OCI-LY7 (cell line): ENCODE results near the gene WDR26. TPM values are rescaled to one million over a fixed set of nuclear protein-coding genes. Genes with fewer than 3 reads are reported as not detected.
A peak's percentile ranks its signal among the peaks of the same experiment; 100 is the strongest.

Source experiments
- BruUV-seq: library from RNA; stranded (reverse); fragments of 400-500 nt; replicated peaks from 2 replicates; lab custom pipeline; 2021; lab: Mats Ljungman, UMichigan
- CTCF ChIA-PET: fragments of 300-600 bp; sonication (Branson Sonifier 250); formaldehyde crosslinking; loops from one replicate; lab custom pipeline; 2022; ENCODE audit warnings: antibody characterized with exemption; ENCODE audit not compliant: unreplicated experiment; lab: Charles Lee
- POLR2A ChIA-PET: fragments of 300-600 bp; sonication (Branson Sonifier 250); formaldehyde crosslinking; loops from one replicate; lab custom pipeline; 2022; ENCODE audit warnings: antibody characterized with exemption; lab: Charles Lee
- DNase-seq: peaks from one replicate; pipeline ENCODE4 v3.0.0-alpha.2; 2015; ENCODE audit warnings: low spot score
- H2AFZ ChIP-seq: fragments of 200-600 bp; sonication (generic), shearing (Covaris generic); 2 replicates; pipeline ENCODE4 v1.6.1; 2014; ENCODE audit warnings: mild to moderate bottlenecking, antibody characterized with exemption, low read length, moderate library complexity
- H3K27ac ChIP-seq: fragments of 200-600 bp; sonication (generic); 2 replicates; pipeline ENCODE4 v1.5.1; 2014; ENCODE audit warnings: mixed run types, low read depth, mild to moderate bottlenecking, moderate library complexity, low read length, inconsistent platforms; ENCODE audit not compliant: poor library complexity, severe bottlenecking
- H3K36me3 ChIP-seq: fragments of 200-600 bp; sonication (generic); 2 replicates; pipeline ENCODE4 v1.6.1; 2014; ENCODE audit warnings: mild to moderate bottlenecking, antibody characterized with exemption, low read length, moderate library complexity, mixed read lengths; ENCODE audit not compliant: insufficient read depth
- H3K4me1 ChIP-seq: fragments of 200-600 bp; sonication (generic); 2 replicates; pipeline ENCODE4 v1.5.1; 2014; ENCODE audit warnings: mild to moderate bottlenecking, low read length; ENCODE audit not compliant: insufficient read depth, poor library complexity, severe bottlenecking
- H3K4me2 ChIP-seq: fragments of 200-600 bp; sonication (generic); 2 replicates; pipeline ENCODE4 v1.6.1; 2014; ENCODE audit warnings: mild to moderate bottlenecking, low read length
- H3K4me3 ChIP-seq: fragments of 200-600 bp; sonication (generic); 2 replicates; pipeline ENCODE4 v1.5.1; 2014; ENCODE audit warnings: mild to moderate bottlenecking, low read depth, low read length; ENCODE audit not compliant: poor library complexity, severe bottlenecking
- H3K79me2 ChIP-seq: fragments of 200-600 bp; sonication (generic); 2 replicates; pipeline ENCODE4 v1.6.1; 2016; ENCODE audit warnings: low read depth, mild to moderate bottlenecking, low read length, moderate library complexity, mixed read lengths; ENCODE audit not compliant: insufficient read depth
- H3K9me2 ChIP-seq: fragments of 200-600 bp; sonication (generic); 2 replicates; pipeline ENCODE4 v1.6.1; 2016; ENCODE audit warnings: mild to moderate bottlenecking, low read length, mixed read lengths; ENCODE audit not compliant: insufficient read depth
- H3K9me3 ChIP-seq: fragments of 200-600 bp; sonication (generic); 2 replicates; pipeline ENCODE4 v1.6.1; 2014; ENCODE audit warnings: mild to moderate bottlenecking, mixed run types, low read length, mixed read lengths
- H4K20me1 ChIP-seq: fragments of 200-600 bp; sonication (generic); 2 replicates; pipeline ENCODE4 v1.6.1; 2014; ENCODE audit warnings: mild to moderate bottlenecking, antibody characterized with exemption, low read length, moderate library complexity, mixed read lengths; ENCODE audit not compliant: insufficient read depth
- CTCF ChIP-seq: fragments of 200-600 bp; sonication (generic); conservative IDR thresholded peaks from 2 replicates; pipeline ENCODE4 v1.5.1; 2014; ENCODE audit warnings: mild to moderate bottlenecking, antibody characterized with exemption, low read length, moderate library complexity, mixed read lengths
- EZH2phosphoT487 ChIP-seq: fragments of 200-600 bp; sonication (generic); IDR thresholded peaks from 2 replicates; pipeline ENCODE4 v1.6.1; 2018; ENCODE audit warnings: low read depth, borderline replicate concordance, mild to moderate bottlenecking, mixed run types, antibody characterized with exemption, low read length, moderate library complexity, mixed read lengths
- intact Hi-C: fragments of 100-400 bp; cut with micrococcal nuclease; formaldehyde crosslinking; loops from one replicate; pipeline ENCODE4 v1.10.0; 2022; ENCODE audit not compliant: unreplicated experiment
- total RNA-seq, 2 experiments: library from RNA; depleted of rRNA in 1 of 2; stranded (reverse); fragments of >200 nt in 1 of 2; shearing (Covaris generic) in 1 of 2; gene quantifications; 2 replicates each; pipeline ENCODE4 v1.2.3, GENCODE V29; 2014 to 2022

Gene WDR26
- total RNA-seq, 2 experiments from 2014 or later: 32.0 to 77.5 TPM

- Histone ChIP-seq H3K36me3 (peaks cover 31% of the 10 kb centered on the region), H3K4me2 (no peak overlapping the region), H2AFZ (no peak overlapping the region), H3K9me2 (no peaks in the 10 kb centered on the region), H3K79me2 (no peaks in the 10 kb centered on the region), H4K20me1 (no peaks in the 10 kb centered on the region), H3K4me1 (peaks cover 11% of the 10 kb centered on the region), H3K4me3 (no peak overlapping the region), H3K27ac (no peak overlapping the region), H3K9me3 (no peaks in the 10 kb centered on the region)
- no peak for DNase-seq
- POLR2A ChIA-PET: interaction anchor here (0.6 to 1.3 kb wide), 4 partner anchors 9 to 89 kb away, joined by 3 to 4 read pairs (median 3); no protein-coding TSS in a partner anchor
- TF ChIP-seq CTCF: no peak
- TF ChIP-seq EZH2phosphoT487: no peak
- no TSS peak for BruUV-seq
- CTCF ChIA-PET: interaction anchor here (0.6 kb wide), 1 partner anchor 75 kb away, joined by 3 read pairs; no protein-coding TSS in a partner anchor
- intact Hi-C loops: no loop called here
Measured at GRCh38 chr1:224381880-224382548, 52.6 kb downstream of the WDR26 start.

- TF ChIP-seq CTCF: no peak
- TF ChIP-seq EZH2phosphoT487: no peak
- Histone ChIP-seq H3K9me2 (no peaks in the 10 kb centered on the region), H3K4me3 (no peak overlapping the region), H3K36me3 (peaks cover 34% of the 10 kb centered on the region), H4K20me1 (no peaks in the 10 kb centered on the region), H2AFZ (no peak overlapping the region), H3K4me2 (peak overlapping the region; percentile 14; the same call in 1 of the 2 replicates), H3K4me1 (peaks cover 11% of the 10 kb centered on the region), H3K79me2 (no peaks in the 10 kb centered on the region), H3K27ac (no peak overlapping the region), H3K9me3 (no peaks in the 10 kb centered on the region)
- intact Hi-C loops: no loop called here
- DNase-seq: peak; percentile 18
- BruUV-seq: no TSS peak
- ChIA-PET POLR2A (interaction anchor here (0.6 kb wide), 1 partner anchor 84 kb away, joined by 3 read pairs; no protein-coding TSS in a partner anchor), CTCF (no interaction called here)
Measured at GRCh38 chr1:224380003-224380402, 54.6 kb downstream of the WDR26 start.
